ENCODE measurements around the gene POLR2E. TPM values are rescaled to one million over a fixed set of nuclear protein-coding genes. Genes with fewer than 3 reads are reported as not detected.

Gene POLR2E
- total and polyA plus RNA-seq, 11 donors: 116 to 220 (median 139) TPM

GRCh38 chr19:1082928-1083816 is 12.0 kb downstream of the POLR2E start:
- TF ChIP-seq CTCF (IDR thresholded peaks at IDR 0.05): no peak
- 65 to 84% (median 83%) methylated on average over 14 to 59 of the region's 59 CpGs for WGBS, 4 donors
- DNase-seq: no peak

GRCh38 chr19:1082165-1082927 is 12.8 kb downstream of the POLR2E start:
- intact Hi-C loops (cut with DNase I): loop anchor here in 1 of 10 donors (10.0 kb wide), 1 partner anchor 48 kb away; no protein-coding TSS in a partner anchor
- Histone ChIP-seq H3K9me3 (no peaks in the 10 kb centered on the region), H3K27me3 (peaks cover 0 to 6% (median 0%) of the 10 kb centered on the region in 9 donors), H3K4me3 (peak overlapping the region in 4 of 12 donors; percentile 12 to 31 (median 29)), H3K27ac (no peak overlapping the region), H3K36me3 (peaks cover 0 to 77% (median 0%) of the 10 kb centered on the region in 9 donors), H3K4me1 (peaks cover 0 to 43% (median 3%) of the 10 kb centered on the region in 12 donors)
- no peak for TF ChIP-seq POLR2A (IDR thresholded peaks at IDR 0.05)
- no peak for TF ChIP-seq CTCF (IDR thresholded peaks at IDR 0.05)
- peak in 3 of 4 donors; percentile 53 to 64 (median 54) for ATAC-seq
- WGBS, 4 donors: 16 to 29% (median 26%) methylated on average over 22 to 51 of the region's 51 CpGs
- DNase-seq: peak in 2 of 5 donors; percentile 69 to 76

More at GRCh38 chr19:1082928-1083816, 12.0 kb downstream of the POLR2E start:
- no peak overlapping the region for H3K27ac ChIP-seq
- no peak for ATAC-seq
- H3K9me3 ChIP-seq: no peaks in the 10 kb centered on the region
- H3K36me3 ChIP-seq: peaks cover 0 to 84% (median 5%) of the 10 kb centered on the region in 9 donors
- intact Hi-C loops (cut with DNase I): loop anchor here in 1 of 10 donors (10.0 kb wide), 1 partner anchor 48 kb away; no protein-coding TSS in a partner anchor
- peaks cover 0 to 6% (median 0%) of the 10 kb centered on the region in 9 donors for H3K27me3 ChIP-seq
- H3K4me1 ChIP-seq: peaks cover 0 to 45% (median 4%) of the 10 kb centered on the region in 12 donors
- peak overlapping the region in 3 of 12 donors; percentile 28 to 31 (median 30) for H3K4me3 ChIP-seq

- intact Hi-C loops (cut with DNase I): loop anchor here in 1 of 10 donors (10.0 kb wide), 1 partner anchor 47 kb away; no protein-coding TSS in a partner anchor
- DNase-seq: peak in 2 of 5 donors; percentile 52 to 57
- no peaks in the 10 kb centered on the region for H3K9me3 ChIP-seq
Measured at GRCh38 chr19:1081301-1082164, 13.6 kb downstream of the POLR2E start.

More at GRCh38 chr19:1081301-1082164, 13.6 kb downstream of the POLR2E start:
- peak overlapping the region in 1 of 12 donors; percentile 31 for H3K4me3 ChIP-seq
- H3K27ac ChIP-seq: no peak overlapping the region
- H3K36me3 ChIP-seq: peaks cover 0 to 71% (median 0%) of the 10 kb centered on the region in 9 donors
- H3K4me1 ChIP-seq: peaks cover 0 to 43% (median 3%) of the 10 kb centered on the region in 12 donors
- TF ChIP-seq POLR2A (IDR thresholded peaks at IDR 0.05) (no peak), CTCF (IDR thresholded peaks at IDR 0.05) (no peak)
- no peak for ATAC-seq
- WGBS, 4 donors: 68 to 80% (median 71%) methylated on average over 40 to 58 of the region's 58 CpGs
- peaks cover 0 to 6% (median 0%) of the 10 kb centered on the region in 9 donors for H3K27me3 ChIP-seq
